Vagina (tissue), 2 donors: Measurements from ENCODE around the gene MRTFB. TPM values are rescaled to one million over a fixed set of nuclear protein-coding genes. Genes with fewer than 3 reads are reported as not detected.
"Not testable (repeated sequence)": the region's sequence is repeated elsewhere in the genome, so short reads cannot be mapped to it uniquely, and the experiment has no call there.

Experiments used
- DNase-seq, 2 donors: peaks; one replicate each; pipeline ENCODE4 v3.0.0-alpha.2; 2017; ENCODE audit errors: extremely low spot score in 2 of 2
- H3K27ac ChIP-seq: fragments of 200-600 bp; sonication (generic); one replicate; pipeline ENCODE4 v1.5.1; 2019
- H3K27me3 ChIP-seq: fragments of 200-600 bp; sonication (generic); one replicate; pipeline ENCODE4 v1.5.1; 2019
- H3K36me3 ChIP-seq, 2 donors: fragments of 200-600 bp; sonication (generic); one replicate each; pipeline ENCODE4 v1.5.1; 2017 to 2019
- H3K4me1 ChIP-seq: fragments of 200-600 bp; sonication (generic); one replicate; pipeline ENCODE4 v1.5.1; 2019
- H3K4me3 ChIP-seq, 2 donors: fragments of 200-600 bp; sonication (generic); 1 replicate in 1 of 2; 2 replicates in 1 of 2; pipeline ENCODE4 v1.5.1; 2016 to 2019
- H3K9me3 ChIP-seq: fragments of 200-600 bp; sonication (generic); one replicate; pipeline ENCODE4 v1.5.1; 2019
- CTCF ChIP-seq, 3 experiments: fragments of 450-650 bp in 2 of 3; fragments of 200-600 bp in 1 of 3; sonication (generic) in 1 of 3; IDR thresholded peaks; one replicate each; pipeline ENCODE4 v1.5.1; 2017 to 2019; ENCODE audit warnings: antibody characterized with exemption in 3 of 3, mild to moderate bottlenecking in 2 of 3, moderate library complexity in 2 of 3
- POLR2A ChIP-seq, 2 donors: fragments of 450-650 bp; IDR thresholded peaks; one replicate each; pipeline ENCODE4 v1.6.1; 2017; ENCODE audit warnings: antibody characterized with exemption in 2 of 2, mild to moderate bottlenecking in 2 of 2, moderate library complexity in 2 of 2
- POLR2AphosphoS5 ChIP-seq, 2 donors: sonication (generic); formaldehyde crosslinking; IDR thresholded peaks; one replicate each; pipeline ENCODE4 v1.9.0; 2017; ENCODE audit warnings: antibody characterized with exemption in 2 of 2, mild to moderate bottlenecking in 2 of 2, low read depth in 1 of 2; ENCODE audit not compliant: insufficient read depth in 1 of 2
- intact Hi-C: fragments of 100-400 bp; cut with DNase I; formaldehyde crosslinking; loops from one replicate; pipeline ENCODE4 v1.15.1; 2023
- total RNA-seq: library from RNA; depleted of rRNA; stranded (reverse); fragments of >200 nt; gene quantifications from one replicate; pipeline ENCODE4 v1.2.3, GENCODE V29; 2016

The MRTFB gene
- total RNA-seq, result 103 TPM

GRCh38 chr16:14070877-14071575 lies at the start of gene MRTFB:
Gene MRTFB, plus strand, starts transcription at chr16:14071319. Its CDS starts 69,288 bp downstream, at chr16:14140607.
- Histone ChIP-seq H3K36me3 (no peaks in the 10 kb centered on the region), H3K4me1 (peaks cover 31% of the 10 kb centered on the region), H3K27ac (peak within 1 kb of the TSS; percentile 82), H3K4me3 (peak within 1 kb of the TSS; percentile 72 to 97), H3K27me3 (no peaks in the 10 kb centered on the region), H3K9me3 (no peaks in the 10 kb centered on the region)
- intact Hi-C loops, result loop anchor here (1.0 to 10.0 kb wide), 3 partner anchors 27 to 114 kb away; no protein-coding TSS in a partner anchor
- TF ChIP-seq POLR2AphosphoS5 (IDR thresholded peaks at IDR 0.05; ENCODE audit: insufficient read depth in 1 of 2, low read depth in 1 of 2), result peak in 1 of 2 donors; percentile 43
- TF ChIP-seq CTCF (IDR thresholded peaks at IDR 0.05), result no peak
- peak in 1 of 2 donors; percentile 37 for TF ChIP-seq POLR2A (IDR thresholded peaks at IDR 0.05)
- DNase-seq, result no peak

- H3K36me3 ChIP-seq, DNase-seq, H3K4me1 ChIP-seq, H3K4me3 ChIP-seq, H3K27ac ChIP-seq, H3K9me3 ChIP-seq, intact Hi-C loops, H3K27me3 ChIP-seq: not testable (repeated sequence)
Observed at GRCh38 chr16:14023526-14023925, 47.6 kb upstream of the MRTFB start.

- intact Hi-C loops, result no loop called here
- Histone ChIP-seq H3K9me3 (no peaks in the 10 kb centered on the region), H3K27ac (no peak overlapping the region), H3K36me3 (no peaks in the 10 kb centered on the region), H3K4me3 (no peak overlapping the region), H3K27me3 (no peaks in the 10 kb centered on the region), H3K4me1 (no peaks in the 10 kb centered on the region)
- no peak for DNase-seq
- TF ChIP-seq POLR2A (IDR thresholded peaks at IDR 0.05) (no peak), CTCF (IDR thresholded peaks at IDR 0.05) (no peak), POLR2AphosphoS5 (IDR thresholded peaks at IDR 0.05; ENCODE audit: insufficient read depth in 1 of 2, low read depth in 1 of 2) (no peak)
Observed at GRCh38 chr16:14024283-14024682, 46.8 kb upstream of the MRTFB start.

GRCh38 chr16:14026572-14027285 lies 44.4 kb upstream of the MRTFB start:
- no peak for TF ChIP-seq POLR2AphosphoS5 (IDR thresholded peaks at IDR 0.05; ENCODE audit: insufficient read depth in 1 of 2, low read depth in 1 of 2)
- TF ChIP-seq CTCF (IDR thresholded peaks at IDR 0.05), result no peak
- no peak for TF ChIP-seq POLR2A (IDR thresholded peaks at IDR 0.05)
- H3K27me3 ChIP-seq, result no peaks in the 10 kb centered on the region
- DNase-seq, result no peak
- no peaks in the 10 kb centered on the region for H3K9me3 ChIP-seq
- H3K36me3 ChIP-seq, result no peaks in the 10 kb centered on the region
- no peak overlapping the region for H3K27ac ChIP-seq
- H3K4me3 ChIP-seq, result no peak overlapping the region
- intact Hi-C loops, result no loop called here
- no peaks in the 10 kb centered on the region for H3K4me1 ChIP-seq

- TF ChIP-seq CTCF (IDR thresholded peaks at IDR 0.05) (no peak), POLR2AphosphoS5 (IDR thresholded peaks at IDR 0.05; ENCODE audit: insufficient read depth in 1 of 2, low read depth in 1 of 2) (no peak), POLR2A (IDR thresholded peaks at IDR 0.05) (no peak)
- H3K9me3 ChIP-seq, result no peaks in the 10 kb centered on the region
- intact Hi-C loops, result no loop called here
- no peak for DNase-seq
- no peaks in the 10 kb centered on the region for H3K4me1 ChIP-seq
- no peak overlapping the region for H3K4me3 ChIP-seq
- H3K36me3 ChIP-seq, result no peaks in the 10 kb centered on the region
- no peak overlapping the region for H3K27ac ChIP-seq
- H3K27me3 ChIP-seq, result no peaks in the 10 kb centered on the region
Observed at GRCh38 chr16:14028202-14028601, 42.9 kb upstream of the MRTFB start.
